Gastrocnemius medialis (tissue), 4 donors: Measurements from ENCODE around the gene SPACA9.

Experiments
- POLR2A ChIP-seq, 2 donors: fragments of 450-650 bp; IDR thresholded peaks; one replicate each; pipeline ENCODE4 v1.6.1; 2017; ENCODE audit warnings: antibody characterized with exemption in 2 of 2, mild to moderate bottlenecking in 2 of 2, moderate library complexity in 2 of 2
- TF ChIP-seq, protein P1 (sequence below), 5 experiments: fragments of 450-650 bp in 3 of 5; fragments of 200-600 bp in 2 of 5; sonication (generic) in 2 of 5; IDR thresholded peaks in 4 of 5; conservative IDR thresholded peaks in 1 of 5; 1 replicate in 4 of 5; 2 replicates in 1 of 5; pipeline ENCODE4 v1.5.1; 2016 to 2019; ENCODE audit warnings: antibody characterized with exemption in 5 of 5, mild to moderate bottlenecking in 3 of 5, moderate library complexity in 3 of 5

GRCh38 chr9:132879457-132880323 is 992 bp downstream of the SPACA9 start:
- TF ChIP-seq, protein P1, sequence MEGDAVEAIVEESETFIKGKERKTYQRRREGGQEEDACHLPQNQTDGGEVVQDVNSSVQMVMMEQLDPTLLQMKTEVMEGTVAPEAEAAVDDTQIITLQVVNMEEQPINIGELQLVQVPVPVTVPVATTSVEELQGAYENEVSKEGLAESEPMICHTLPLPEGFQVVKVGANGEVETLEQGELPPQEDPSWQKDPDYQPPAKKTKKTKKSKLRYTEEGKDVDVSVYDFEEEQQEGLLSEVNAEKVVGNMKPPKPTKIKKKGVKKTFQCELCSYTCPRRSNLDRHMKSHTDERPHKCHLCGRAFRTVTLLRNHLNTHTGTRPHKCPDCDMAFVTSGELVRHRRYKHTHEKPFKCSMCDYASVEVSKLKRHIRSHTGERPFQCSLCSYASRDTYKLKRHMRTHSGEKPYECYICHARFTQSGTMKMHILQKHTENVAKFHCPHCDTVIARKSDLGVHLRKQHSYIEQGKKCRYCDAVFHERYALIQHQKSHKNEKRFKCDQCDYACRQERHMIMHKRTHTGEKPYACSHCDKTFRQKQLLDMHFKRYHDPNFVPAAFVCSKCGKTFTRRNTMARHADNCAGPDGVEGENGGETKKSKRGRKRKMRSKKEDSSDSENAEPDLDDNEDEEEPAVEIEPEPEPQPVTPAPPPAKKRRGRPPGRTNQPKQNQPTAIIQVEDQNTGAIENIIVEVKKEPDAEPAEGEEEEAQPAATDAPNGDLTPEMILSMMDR (IDR thresholded peaks at IDR 0.05 in 4 of 5, conservative IDR thresholded peaks at IDR 0.05 in 1 of 5) = no peak
- TF ChIP-seq POLR2A (IDR thresholded peaks at IDR 0.05) = no peak
